Loucy (cell line): ENCODE data around the gene FOXP1.

ENCODE experiments used
- CTCF ChIP-seq: fragments of 200-600 bp; sonication (generic); conservative IDR thresholded peaks from 2 replicates; pipeline ENCODE4 v1.5.1; 2014; ENCODE audit warnings: mild to moderate bottlenecking, antibody characterized with exemption, low read length
- EZH2phosphoT487 ChIP-seq: fragments of 200-600 bp; IDR thresholded peaks from 2 replicates; pipeline ENCODE4 v1.6.1; 2018; ENCODE audit warnings: antibody characterized with exemption, mild to moderate bottlenecking, moderate library complexity, borderline replicate concordance

- TF ChIP-seq CTCF: no peak
- TF ChIP-seq EZH2phosphoT487: no peak
Observed at GRCh38 chr3:71315431-71315830, 268.1 kb downstream of the FOXP1 start.
